Measurements from ENCODE around the gene NDST3.

The NDST3 gene

GRCh38 chr4:118158763-118159375 is 124.6 kb downstream of the NDST3 start:
- DNase-seq (ENCODE audit: low spot score in 2 of 2) (no peak), ATAC-seq (replicated peaks; ENCODE audit: extremely low read depth, poor library complexity, severe bottlenecking) (no peak)
- Mint-ChIP-seq H3K27me3 (no peaks in the 10 kb centered on the region), H3K27ac (ENCODE audit: low read depth) (no peak overlapping the region), H3K4me3 (no peak overlapping the region), H3K9me3 (peaks cover 11% of the 10 kb centered on the region), H3K4me1 (no peaks in the 10 kb centered on the region), H3K36me3 (ENCODE audit: insufficient read depth) (no peaks in the 10 kb centered on the region)

GRCh38 chr4:118167306-118167705 is 133.0 kb downstream of the NDST3 start:
- H3K9me3 Mint-ChIP-seq = peaks cover 5% of the 10 kb centered on the region
- no peak overlapping the region for H3K27ac Mint-ChIP-seq (ENCODE audit: low read depth)
- no peaks in the 10 kb centered on the region for H3K27me3 Mint-ChIP-seq
- no peaks in the 10 kb centered on the region for H3K4me1 Mint-ChIP-seq
- DNase-seq (ENCODE audit: low spot score in 2 of 2) = no peak
- H3K4me3 Mint-ChIP-seq = no peak overlapping the region
- H3K36me3 Mint-ChIP-seq (ENCODE audit: insufficient read depth) = no peaks in the 10 kb centered on the region
- ATAC-seq (replicated peaks; ENCODE audit: extremely low read depth, poor library complexity, severe bottlenecking) = no peak

- no peaks in the 10 kb centered on the region for H3K4me1 Mint-ChIP-seq
- no peak overlapping the region for H3K4me3 Mint-ChIP-seq
- H3K9me3 Mint-ChIP-seq = no peaks in the 10 kb centered on the region
- no peaks in the 10 kb centered on the region for H3K27me3 Mint-ChIP-seq
- H3K36me3 Mint-ChIP-seq (ENCODE audit: insufficient read depth) = no peaks in the 10 kb centered on the region
- no peak overlapping the region for H3K27ac Mint-ChIP-seq (ENCODE audit: low read depth)
- ATAC-seq (replicated peaks; ENCODE audit: extremely low read depth, poor library complexity, severe bottlenecking) = no peak
- DNase-seq (ENCODE audit: low spot score in 2 of 2) = no peak
Measured at GRCh38 chr4:118171381-118171780, 137.1 kb downstream of the NDST3 start.

- H3K27ac Mint-ChIP-seq (ENCODE audit: low read depth) = no peak overlapping the region
- H3K9me3 Mint-ChIP-seq = no peaks in the 10 kb centered on the region
- H3K4me1 Mint-ChIP-seq = no peaks in the 10 kb centered on the region
- no peak overlapping the region for H3K4me3 Mint-ChIP-seq
- ATAC-seq (replicated peaks; ENCODE audit: extremely low read depth, poor library complexity, severe bottlenecking) (no peak), DNase-seq (ENCODE audit: low spot score in 2 of 2) (no peak)
- H3K27me3 Mint-ChIP-seq = no peaks in the 10 kb centered on the region
- H3K36me3 Mint-ChIP-seq (ENCODE audit: insufficient read depth) = no peaks in the 10 kb centered on the region
Measured at GRCh38 chr4:118173126-118173525, 138.8 kb downstream of the NDST3 start.

GRCh38 chr4:118173956-118174725 is 139.9 kb downstream of the NDST3 start:
- H3K27me3 Mint-ChIP-seq = no peaks in the 10 kb centered on the region
- no peaks in the 10 kb centered on the region for H3K36me3 Mint-ChIP-seq (ENCODE audit: insufficient read depth)
- H3K4me1 Mint-ChIP-seq = no peaks in the 10 kb centered on the region
- no peaks in the 10 kb centered on the region for H3K9me3 Mint-ChIP-seq
- H3K4me3 Mint-ChIP-seq = no peak overlapping the region
- no peak overlapping the region for H3K27ac Mint-ChIP-seq (ENCODE audit: low read depth)
- DNase-seq (ENCODE audit: low spot score in 2 of 2) (no peak), ATAC-seq (replicated peaks; ENCODE audit: extremely low read depth, poor library complexity, severe bottlenecking) (no peak)

- no peak for DNase-seq (ENCODE audit: low spot score in 2 of 2)
- H3K36me3 Mint-ChIP-seq (ENCODE audit: insufficient read depth) = no peaks in the 10 kb centered on the region
- H3K4me3 Mint-ChIP-seq = no peak overlapping the region
- H3K9me3 Mint-ChIP-seq = no peaks in the 10 kb centered on the region
- no peak for ATAC-seq (replicated peaks; ENCODE audit: extremely low read depth, poor library complexity, severe bottlenecking)
- no peak overlapping the region for H3K27ac Mint-ChIP-seq (ENCODE audit: low read depth)
- H3K27me3 Mint-ChIP-seq = no peaks in the 10 kb centered on the region
- no peaks in the 10 kb centered on the region for H3K4me1 Mint-ChIP-seq
Measured at GRCh38 chr4:118175506-118175905, 141.2 kb downstream of the NDST3 start.

- Mint-ChIP-seq H3K4me1 (no peaks in the 10 kb centered on the region), H3K27ac (ENCODE audit: low read depth) (no peak overlapping the region), H3K9me3 (no peaks in the 10 kb centered on the region), H3K4me3 (no peak overlapping the region), H3K27me3 (no peaks in the 10 kb centered on the region), H3K36me3 (ENCODE audit: insufficient read depth) (no peaks in the 10 kb centered on the region)
- ATAC-seq (replicated peaks; ENCODE audit: extremely low read depth, poor library complexity, severe bottlenecking) = no peak
- no peak for DNase-seq (ENCODE audit: low spot score in 2 of 2)
Measured at GRCh38 chr4:118177126-118177525, 142.8 kb downstream of the NDST3 start.

- Mint-ChIP-seq H3K36me3 (ENCODE audit: insufficient read depth) (no peaks in the 10 kb centered on the region), H3K9me3 (no peaks in the 10 kb centered on the region), H3K27me3 (no peaks in the 10 kb centered on the region), H3K27ac (ENCODE audit: low read depth) (no peak overlapping the region), H3K4me3 (no peak overlapping the region), H3K4me1 (no peaks in the 10 kb centered on the region)
- no peak for ATAC-seq (replicated peaks; ENCODE audit: extremely low read depth, poor library complexity, severe bottlenecking)
- no peak for DNase-seq (ENCODE audit: low spot score in 2 of 2)
Measured at GRCh38 chr4:118180776-118181175, 146.5 kb downstream of the NDST3 start.

- no peak overlapping the region for H3K4me3 Mint-ChIP-seq
- no peaks in the 10 kb centered on the region for H3K9me3 Mint-ChIP-seq
- no peaks in the 10 kb centered on the region for H3K4me1 Mint-ChIP-seq
- peaks cover 2% of the 10 kb centered on the region for H3K36me3 Mint-ChIP-seq (ENCODE audit: insufficient read depth)
- H3K27me3 Mint-ChIP-seq = no peaks in the 10 kb centered on the region
- ATAC-seq (replicated peaks; ENCODE audit: extremely low read depth, poor library complexity, severe bottlenecking) = no peak
- no peak for DNase-seq (ENCODE audit: low spot score in 2 of 2)
- H3K27ac Mint-ChIP-seq (ENCODE audit: low read depth) = no peak overlapping the region
Measured at GRCh38 chr4:118190903-118191302, 156.6 kb downstream of the NDST3 start.

- H3K36me3 Mint-ChIP-seq (ENCODE audit: insufficient read depth) = no peaks in the 10 kb centered on the region
- H3K27ac Mint-ChIP-seq (ENCODE audit: low read depth) = no peak overlapping the region
- H3K4me3 Mint-ChIP-seq = no peak overlapping the region
- DNase-seq (ENCODE audit: low spot score in 2 of 2) (no peak), ATAC-seq (replicated peaks; ENCODE audit: extremely low read depth, poor library complexity, severe bottlenecking) (no peak)
- H3K4me1 Mint-ChIP-seq = no peaks in the 10 kb centered on the region
- H3K9me3 Mint-ChIP-seq = peaks cover 11% of the 10 kb centered on the region
- H3K27me3 Mint-ChIP-seq = no peaks in the 10 kb centered on the region
Measured at GRCh38 chr4:118193421-118193820, 159.1 kb downstream of the NDST3 start.

- H3K27ac Mint-ChIP-seq (ENCODE audit: low read depth) = no peak overlapping the region
- H3K4me1 Mint-ChIP-seq = no peaks in the 10 kb centered on the region
- no peak for ATAC-seq (replicated peaks; ENCODE audit: extremely low read depth, poor library complexity, severe bottlenecking)
Measured at GRCh38 chr4:118206627-118207026, 172.3 kb downstream of the NDST3 start.

GRCh38 chr4:118213101-118213500 is 178.8 kb downstream of the NDST3 start:
- DNase-seq (ENCODE audit: low spot score in 2 of 2) (no peak), ATAC-seq (replicated peaks; ENCODE audit: extremely low read depth, poor library complexity, severe bottlenecking) (no peak)
- H3K27me3 Mint-ChIP-seq = no peaks in the 10 kb centered on the region
- no peaks in the 10 kb centered on the region for H3K36me3 Mint-ChIP-seq (ENCODE audit: insufficient read depth)
- no peaks in the 10 kb centered on the region for H3K9me3 Mint-ChIP-seq
- H3K4me3 Mint-ChIP-seq = no peak overlapping the region
- H3K27ac Mint-ChIP-seq (ENCODE audit: low read depth) = no peak overlapping the region
- no peaks in the 10 kb centered on the region for H3K4me1 Mint-ChIP-seq

More at GRCh38 chr4:118206627-118207026, 172.3 kb downstream of the NDST3 start:
- no peak for DNase-seq (ENCODE audit: low spot score in 2 of 2)
- no peaks in the 10 kb centered on the region for H3K27me3 Mint-ChIP-seq
- H3K4me3 Mint-ChIP-seq = no peak overlapping the region
- no peaks in the 10 kb centered on the region for H3K9me3 Mint-ChIP-seq
- H3K36me3 Mint-ChIP-seq (ENCODE audit: insufficient read depth) = no peaks in the 10 kb centered on the region

- Mint-ChIP-seq H3K9me3 (no peaks in the 10 kb centered on the region), H3K4me3 (no peak overlapping the region), H3K27ac (ENCODE audit: low read depth) (no peak overlapping the region), H3K36me3 (ENCODE audit: insufficient read depth) (no peaks in the 10 kb centered on the region), H3K27me3 (no peaks in the 10 kb centered on the region), H3K4me1 (no peaks in the 10 kb centered on the region)
- DNase-seq (ENCODE audit: low spot score in 2 of 2) (no peak), ATAC-seq (replicated peaks; ENCODE audit: extremely low read depth, poor library complexity, severe bottlenecking) (no peak)
Measured at GRCh38 chr4:118215826-118216225, 181.5 kb downstream of the NDST3 start.
